ENCODE measurements around the gene ARCN1. TPM values are rescaled to one million over a fixed set of nuclear protein-coding genes. Genes with fewer than 3 reads are reported as not detected.
"Not testable (repeated sequence)": the region's sequence is repeated elsewhere in the genome, so short reads cannot be mapped to it uniquely, and the experiment has no call there.

ARCN1 gene
- total and polyA plus RNA-seq, 10 donors, result 33.8 to 106 (median 93.3) TPM

GRCh38 chr11:118610225-118610772 lies 38.1 kb downstream of the ARCN1 start:
- Histone ChIP-seq H3K4me1 (peaks cover 7 to 84% (median 60%) of the 10 kb centered on the region in 6 donors), H3K27ac (peak overlapping the region in 7 of 8 donors; percentile 29 to 87 (median 85)), H3K4me3 (peak overlapping the region; percentile 36 to 83 (median 56)), H3K27me3 (replicated peaks in 1 of 7) (peaks cover 0 to 71% (median 21%) of the 10 kb centered on the region in 7 donors), H3K36me3 (peaks cover 0 to 20% (median under 1%) of the 10 kb centered on the region in 6 donors), H3K9me3 (no peaks in the 10 kb centered on the region)
- intact Hi-C loops (cut with DNase I; ENCODE audit: low total_unique reads), result no loop called here
- DNase-seq, result peak; percentile 82
- 4 to 8% (median 6%) methylated on average over 23 to 42 of the region's 42 CpGs for WGBS, 5 donors
- TF ChIP-seq CTCF (IDR thresholded peaks at IDR 0.05 in 8 of 11, conservative IDR thresholded peaks at IDR 0.05 in 3 of 11) (no peak), POLR2A (IDR thresholded peaks at IDR 0.05) (no peak), POLR2AphosphoS5 (IDR thresholded peaks at IDR 0.05) (no peak)

DNA sequence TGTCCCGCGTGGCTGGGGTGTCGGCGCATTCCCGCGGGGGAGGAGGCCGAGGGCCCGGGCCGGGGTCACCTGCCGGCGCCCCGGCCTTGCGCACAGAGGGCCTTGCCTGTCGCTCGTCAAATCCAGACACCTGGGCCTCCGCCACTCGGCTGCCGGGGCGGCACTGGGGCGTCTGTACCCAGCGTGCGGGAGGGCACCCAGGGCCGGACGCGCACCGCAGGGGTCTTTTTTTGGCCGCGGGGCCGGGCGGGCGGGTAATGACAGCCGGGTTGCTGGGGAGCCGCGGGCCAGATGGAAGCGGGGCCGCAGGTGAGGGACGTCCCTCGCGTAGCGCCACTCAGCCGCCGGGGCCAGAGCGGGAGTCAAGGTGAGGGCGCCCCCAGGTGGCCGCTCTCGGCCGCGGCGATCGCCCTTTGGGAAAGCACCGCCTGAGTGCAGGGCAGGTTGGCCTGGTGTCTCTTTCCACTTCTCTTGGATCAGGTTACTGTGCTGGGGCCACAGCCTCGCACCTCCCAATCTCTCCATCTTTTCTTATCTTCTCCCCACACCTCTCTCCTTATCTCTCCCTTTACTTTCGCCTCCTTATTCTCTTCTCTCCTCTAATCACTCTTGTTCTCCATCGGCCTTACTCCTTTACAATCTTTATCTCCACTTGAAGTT lies 38.7 kb downstream of the ARCN1 start:
- peak overlapping the region; percentile 36 to 83 (median 56) for H3K4me3 ChIP-seq
- peak; percentile 95 for DNase-seq
- peaks cover 0 to 71% (median 21%) of the 10 kb centered on the region in 7 donors for H3K27me3 ChIP-seq (replicated peaks in 1 of 7)
- intact Hi-C loops (cut with DNase I; ENCODE audit: low total_unique reads), result no loop called here
- no peaks in the 10 kb centered on the region for H3K9me3 ChIP-seq
- peaks cover 7 to 81% (median 59%) of the 10 kb centered on the region in 6 donors for H3K4me1 ChIP-seq
- peaks cover 0 to 26% (median 3%) of the 10 kb centered on the region in 6 donors for H3K36me3 ChIP-seq
- TF ChIP-seq POLR2AphosphoS5 (IDR thresholded peaks at IDR 0.05) (peak; percentile 52 to 76 (median 61)), CTCF (IDR thresholded peaks at IDR 0.05 in 8 of 11, conservative IDR thresholded peaks at IDR 0.05 in 3 of 11) (peak; percentile 37 to 95 (median 93)), POLR2A (IDR thresholded peaks at IDR 0.05) (no peak)
- WGBS, 5 donors, result 3 to 7% (median 3%) methylated on average over 27 to 54 of the region's 54 CpGs
- H3K27ac ChIP-seq, result peak overlapping the region in 7 of 8 donors; percentile 29 to 87 (median 85)

DNA sequence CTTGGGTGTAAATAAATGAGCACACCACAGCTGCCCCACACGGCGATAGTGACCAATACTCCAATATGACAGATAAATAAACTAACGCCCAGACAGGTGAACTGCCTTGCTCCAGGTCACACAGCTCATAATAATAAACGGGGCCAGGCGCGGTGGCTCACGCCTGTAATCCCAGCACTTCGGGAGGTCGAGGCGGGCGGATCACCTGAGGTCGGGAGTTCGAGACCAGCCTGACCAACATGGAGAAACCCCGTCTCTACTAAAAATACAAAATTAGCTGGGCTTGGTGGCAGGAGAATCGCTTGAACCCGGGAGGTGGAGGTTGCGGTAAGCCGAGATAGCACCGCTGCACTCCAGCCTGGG lies 39.2 kb downstream of the ARCN1 start:
- intact Hi-C loops (cut with DNase I; ENCODE audit: low total_unique reads); H3K9me3 ChIP-seq: not testable (repeated sequence)
- WGBS, 5 donors, result 69 to 78% (median 77%) methylated on average over 19 of the region's 19 CpGs
- H3K4me3 ChIP-seq, result peak overlapping the region in 6 of 8 donors; percentile 41 to 83 (median 59)
- peak overlapping the region in 5 of 8 donors; percentile 54 to 87 (median 85) for H3K27ac ChIP-seq
- H3K27me3 ChIP-seq (replicated peaks in 1 of 7), result peaks cover 0 to 71% (median 21%) of the 10 kb centered on the region in 7 donors
- peak; percentile 34 for DNase-seq
- peaks cover 7 to 77% (median 57%) of the 10 kb centered on the region in 6 donors for H3K4me1 ChIP-seq
- H3K36me3 ChIP-seq, result peaks cover 0 to 32% (median 7%) of the 10 kb centered on the region in 6 donors

DNA sequence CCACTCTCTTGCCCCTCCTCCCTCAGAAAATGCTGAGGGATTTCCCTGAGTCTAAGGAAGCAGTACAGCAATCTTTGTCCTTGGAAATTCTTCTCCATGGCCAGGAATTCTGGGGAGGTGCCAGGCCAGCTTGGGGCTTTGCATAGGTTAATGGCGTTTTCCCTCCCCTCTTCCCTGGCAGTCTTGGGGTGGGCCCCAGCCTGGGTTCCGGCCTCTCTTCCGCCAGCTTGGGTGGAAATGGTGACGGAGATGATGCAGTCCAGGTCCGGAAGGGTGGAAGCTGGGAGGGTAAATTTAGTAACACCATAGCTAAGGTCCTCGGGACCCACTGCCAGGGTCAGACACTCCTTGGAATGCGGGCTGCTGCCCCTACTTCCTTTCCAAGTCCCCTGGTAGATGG lies 40.2 kb downstream of the ARCN1 start:
- intact Hi-C loops (cut with DNase I; ENCODE audit: low total_unique reads), result no loop called here
- no peaks in the 10 kb centered on the region for H3K9me3 ChIP-seq
- peak overlapping the region; percentile 40 to 85 (median 70) for H3K27ac ChIP-seq
- H3K4me1 ChIP-seq, result peaks cover 9 to 79% (median 58%) of the 10 kb centered on the region in 6 donors
- peak; percentile 69 for DNase-seq
- peaks cover 0 to 70% (median 21%) of the 10 kb centered on the region in 7 donors for H3K27me3 ChIP-seq (replicated peaks in 1 of 7)
- TF ChIP-seq POLR2A (IDR thresholded peaks at IDR 0.05) (no peak), CTCF (IDR thresholded peaks at IDR 0.05 in 8 of 11, conservative IDR thresholded peaks at IDR 0.05 in 3 of 11) (no peak), POLR2AphosphoS5 (IDR thresholded peaks at IDR 0.05) (peak in 1 of 3 donors; percentile 68)
- no peak overlapping the region for H3K4me3 ChIP-seq
- whole genome bisulfite sequencing, 5 donors, result 30 to 58% (median 46%) methylated on average over 7 of the region's 7 CpGs
- peaks cover 0 to 41% (median 7%) of the 10 kb centered on the region in 6 donors for H3K36me3 ChIP-seq

Measured in spleen (tissue), 11 donors.